Hypothalamus (tissue), 51 donors: Measurements from ENCODE around the gene XPR1.
"Not testable (repeated sequence)": the region's sequence is repeated elsewhere in the genome, so short reads cannot be mapped to it uniquely, and the experiment has no call there.

Experiments used
- DNase-seq, 51 donors: peaks; one replicate each; lab custom pipeline; 2025; lab: John Stamatoyannopoulos, UW

The XPR1 gene

DNA sequence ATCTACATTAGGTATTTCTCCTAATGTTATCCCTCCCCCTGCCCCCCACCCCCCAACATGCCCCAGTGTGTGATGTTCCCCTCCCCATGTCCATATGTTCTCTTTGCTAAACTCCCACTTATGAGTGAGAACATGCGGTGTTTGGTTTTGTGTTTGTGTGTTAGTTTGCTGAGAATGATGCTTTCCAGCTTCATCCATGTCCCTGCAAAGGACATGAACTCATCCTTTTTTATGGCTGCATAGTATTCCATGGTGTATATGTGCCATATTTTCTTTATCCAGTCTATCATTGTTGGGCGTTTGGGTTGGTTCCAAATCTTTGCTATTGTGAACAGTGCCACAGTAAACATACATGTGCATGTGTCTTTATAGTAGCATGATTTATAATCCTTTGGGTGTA, 199.7 kb downstream of the XPR1 start:
- DNase-seq, result not testable (repeated sequence)

DNA sequence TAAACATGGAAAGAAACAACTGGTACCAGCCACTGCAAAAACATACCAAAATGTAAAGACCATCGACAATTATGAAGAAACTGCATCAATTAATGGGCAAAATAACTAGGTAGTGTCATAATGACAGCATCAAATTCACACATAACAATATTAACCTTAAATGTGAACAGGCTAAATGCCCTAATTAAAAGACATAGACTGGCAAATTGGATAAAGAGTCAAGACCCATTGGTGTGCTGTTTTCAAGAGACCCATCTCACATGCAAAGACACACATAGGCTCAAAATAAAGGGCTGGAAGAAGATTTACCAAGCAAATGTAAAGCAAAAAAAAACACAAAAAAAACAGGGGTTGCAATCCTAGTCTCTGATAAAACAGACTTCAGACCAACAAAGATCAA, 201.4 kb downstream of the XPR1 start:
- DNase-seq, result not testable (repeated sequence)

DNA sequence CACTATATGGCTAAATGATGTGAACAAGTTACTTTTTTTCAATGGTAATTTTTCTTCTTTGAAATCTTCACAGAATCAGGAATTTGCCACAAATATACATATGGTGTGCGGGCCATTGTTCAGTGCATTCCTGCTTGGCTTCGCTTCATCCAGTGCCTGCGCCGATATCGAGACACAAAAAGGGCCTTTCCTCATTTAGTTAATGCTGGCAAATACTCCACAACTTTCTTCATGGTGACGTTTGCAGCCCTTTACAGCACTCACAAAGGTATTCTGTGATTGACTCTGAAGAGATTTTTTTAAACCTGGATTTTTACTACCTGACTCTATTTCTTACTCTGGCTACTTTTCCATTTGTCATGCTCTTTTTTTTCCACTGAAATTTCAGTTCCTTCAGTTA, 204.6 kb downstream of the XPR1 start:
- no peak for DNase-seq

GRCh38 chr1:180837020-180837419, 205.2 kb downstream of the XPR1 start:
- DNase-seq, result peak in 2 of 51 donors; percentile 25 to 50

- DNase-seq, result no peak
These were observed 206.7 kb downstream of the XPR1 start for GRCh38 chr1:180838535-180838934.

DNA sequence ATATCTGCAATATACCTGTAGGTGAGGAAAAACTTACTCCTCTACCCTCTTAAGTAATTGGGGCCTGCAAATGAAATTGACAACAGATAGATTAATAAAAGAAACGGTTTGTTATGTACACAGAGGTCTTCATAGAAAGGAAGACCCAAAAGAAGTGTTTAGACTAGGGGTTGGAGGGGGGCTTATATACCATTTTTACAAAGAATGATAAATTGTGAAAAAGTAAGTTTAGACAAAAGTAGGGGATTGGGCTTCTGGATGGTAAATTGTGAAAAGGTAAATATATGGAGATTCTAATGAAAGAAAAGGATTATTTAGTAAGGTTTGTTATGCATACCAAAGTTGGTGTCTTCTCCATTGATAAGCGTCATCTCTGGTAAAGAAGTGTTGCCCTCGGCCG, 207.7 kb downstream of the XPR1 start:
- DNase-seq, result no peak

GRCh38 chr1:180841415-180841814, 209.6 kb downstream of the XPR1 start:
- DNase-seq, result no peak

GRCh38 chr1:180842052-180842451, 210.2 kb downstream of the XPR1 start:
- peak in 1 of 51 donors; percentile 22 for DNase-seq

DNA sequence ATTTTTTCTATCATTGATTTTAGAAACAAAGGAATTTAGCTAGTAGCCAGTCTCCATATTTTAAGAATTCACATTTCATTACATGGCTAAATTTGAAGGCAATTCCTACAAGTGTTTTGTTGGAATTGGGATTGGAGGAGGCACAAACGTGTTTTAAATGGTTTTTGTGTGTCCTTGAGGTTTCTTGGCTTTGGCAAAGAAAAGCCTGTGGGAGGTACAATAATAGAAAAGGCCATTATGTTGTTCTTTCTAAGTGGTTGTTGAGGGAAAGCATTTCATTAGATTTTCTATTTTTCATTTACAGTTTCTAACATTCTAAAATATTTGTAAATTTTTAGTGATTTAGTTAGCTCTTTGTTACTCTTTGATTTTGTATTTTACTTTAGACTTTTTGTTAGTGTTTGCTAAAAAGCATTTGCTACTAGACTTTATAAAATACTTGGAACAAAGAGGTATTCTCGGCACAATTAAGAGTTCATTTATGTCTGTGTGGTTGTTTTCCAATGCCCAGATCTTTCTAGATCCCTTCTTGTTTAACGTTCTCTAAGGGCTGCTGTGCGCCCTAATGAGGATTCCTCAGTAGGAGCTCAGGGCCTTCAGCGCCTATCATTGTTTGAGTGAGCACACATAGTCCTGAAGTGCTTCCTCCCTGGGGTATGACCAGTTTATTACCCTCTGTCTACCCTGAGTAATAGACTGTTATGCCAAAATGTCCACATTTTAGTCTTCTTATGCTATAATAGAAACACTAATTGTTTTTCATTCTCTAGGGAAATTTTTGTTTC, 210.9 kb downstream of the XPR1 start:
- peak in 4 of 51 donors; percentile 5 to 32 (median 17) for DNase-seq

DNA sequence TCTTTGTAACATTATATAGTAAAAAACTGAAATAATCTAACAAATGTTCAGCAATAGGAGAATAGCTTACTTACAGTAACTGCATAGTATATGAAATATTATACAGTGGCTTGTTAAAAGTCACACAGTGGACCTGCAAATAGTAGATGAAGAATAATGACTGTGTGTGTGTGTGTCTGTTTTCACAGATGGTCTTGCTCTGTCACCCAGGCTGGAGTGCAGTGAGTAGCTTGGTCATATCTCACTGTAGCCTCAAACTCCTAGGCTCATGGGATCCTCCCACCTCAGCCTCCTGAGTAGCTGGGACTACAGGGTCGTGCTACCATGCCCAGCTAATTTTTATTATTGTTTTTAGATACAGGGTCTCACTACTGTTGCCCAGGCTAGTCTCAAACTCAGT, 213.5 kb downstream of the XPR1 start:
- no peak for DNase-seq

- no peak for DNase-seq
These were observed 216.4 kb downstream of the XPR1 start for GRCh38 chr1:180848191-180848590.

DNA sequence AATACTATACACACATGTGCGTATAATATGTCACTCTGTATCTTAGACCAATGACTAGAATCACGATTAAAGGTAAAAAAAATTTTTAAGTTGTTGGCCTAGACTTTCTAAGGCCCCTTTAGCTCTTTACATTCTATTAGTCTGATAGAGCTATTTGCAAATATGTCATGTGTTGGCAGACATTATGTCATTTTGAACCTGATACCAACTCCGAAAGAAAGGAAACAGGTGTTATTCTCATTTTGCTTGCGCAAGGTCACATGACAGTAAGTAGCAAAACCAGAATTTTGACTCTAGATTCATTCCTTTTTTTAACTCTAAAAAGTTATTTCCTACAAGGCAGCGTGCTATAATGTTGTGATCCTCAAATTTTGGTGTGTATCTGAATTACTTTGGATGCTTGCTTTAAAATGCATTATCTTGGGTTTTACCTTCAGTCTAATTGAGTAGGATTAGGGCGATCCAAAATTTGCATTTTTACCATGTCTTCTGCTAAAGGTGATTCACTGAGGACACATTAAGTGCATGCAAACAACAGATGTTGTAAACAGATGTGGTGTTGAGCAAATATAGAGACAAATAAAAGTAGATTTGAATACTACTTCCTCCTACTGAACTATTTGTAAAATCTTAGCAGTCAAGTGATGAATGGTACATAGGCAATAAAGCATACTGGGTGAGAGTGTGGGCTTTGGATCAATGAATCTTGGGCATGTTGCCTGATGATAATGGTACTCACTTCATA, 217.4 kb downstream of the XPR1 start:
- no peak for DNase-seq

DNA sequence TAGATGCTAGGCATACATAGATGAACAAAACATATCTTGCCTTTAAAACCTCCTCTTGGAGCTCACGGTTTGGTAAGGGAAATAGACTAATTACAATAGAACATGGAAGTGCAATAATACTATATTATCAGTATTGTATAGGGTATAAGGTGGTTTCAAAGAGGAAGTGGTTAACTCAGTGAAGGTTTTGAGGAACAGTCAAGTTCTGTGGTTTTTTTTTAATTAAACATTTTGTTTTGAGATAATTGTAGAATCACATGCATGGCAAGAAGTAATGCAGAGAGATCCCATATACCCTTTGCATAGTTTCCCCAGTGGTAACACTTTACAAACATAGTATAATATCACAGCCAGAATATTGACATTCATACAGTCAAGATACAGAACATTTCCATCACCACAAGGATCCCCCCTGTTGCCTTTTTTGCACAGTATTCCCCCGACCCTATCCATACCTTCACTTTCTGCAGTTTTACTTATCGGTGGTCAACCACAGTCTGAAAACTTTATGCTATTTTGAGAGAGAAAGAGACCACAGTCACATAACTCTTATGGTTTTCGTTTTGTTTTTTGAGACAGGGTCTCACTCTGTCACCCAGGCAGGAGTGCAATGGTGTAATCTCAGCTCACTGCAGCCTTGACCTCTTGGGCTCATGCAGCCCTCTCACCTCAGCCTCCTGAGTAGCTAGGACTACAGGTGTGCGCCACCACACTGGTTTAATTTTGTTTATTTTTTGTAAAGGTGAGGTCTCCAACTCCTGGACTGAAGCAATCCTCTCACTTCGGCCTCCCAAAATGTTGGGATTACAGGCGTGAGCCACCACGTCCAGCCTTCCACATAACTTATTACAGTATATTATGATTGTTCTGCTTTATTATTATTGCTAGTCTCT, 220.4 kb downstream of the XPR1 start:
- DNase-seq, result no peak

DNA sequence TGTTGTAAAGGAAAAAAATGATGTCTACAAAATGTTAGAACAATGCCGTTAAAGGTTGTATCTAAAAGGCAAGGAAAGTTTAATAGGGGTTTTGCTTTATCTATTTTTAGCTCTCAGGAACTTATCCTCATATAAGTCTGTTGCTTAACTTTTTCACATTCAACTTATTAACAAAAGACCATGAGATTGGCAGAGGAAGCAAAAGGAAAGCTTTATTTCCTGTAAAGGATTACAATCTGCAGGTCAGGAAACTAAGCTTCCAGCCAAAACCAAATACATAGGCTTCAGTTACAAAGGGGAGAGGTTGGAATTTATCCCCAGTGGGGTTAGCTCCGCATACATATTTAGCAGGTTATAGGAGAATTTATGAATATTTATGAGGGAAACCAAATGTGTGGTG, 222.2 kb downstream of the XPR1 start:
- no peak for DNase-seq

DNA sequence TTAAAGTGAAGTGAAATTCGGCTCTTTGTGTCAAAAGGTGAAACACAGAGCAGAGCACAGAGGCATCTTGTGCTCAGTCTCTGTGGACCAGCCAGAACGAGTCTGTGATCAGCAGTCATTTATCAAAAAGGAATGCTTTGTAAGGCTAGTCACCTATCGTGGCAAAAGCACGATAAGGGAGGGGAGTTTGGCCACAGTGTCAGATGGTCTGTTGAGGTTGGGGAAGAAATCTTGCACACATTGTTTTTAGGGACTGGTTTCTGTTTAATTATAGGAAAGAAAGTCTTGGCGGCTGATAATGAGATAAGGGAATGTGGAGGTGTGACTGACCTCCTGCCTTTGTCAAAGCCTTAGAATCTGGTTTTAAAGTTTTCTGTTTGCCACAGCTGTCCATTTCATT, 222.6 kb downstream of the XPR1 start:
- no peak for DNase-seq

GRCh38 chr1:180857947-180858725, 226.3 kb downstream of the XPR1 start:
- DNase-seq, result not testable (repeated sequence)

DNA sequence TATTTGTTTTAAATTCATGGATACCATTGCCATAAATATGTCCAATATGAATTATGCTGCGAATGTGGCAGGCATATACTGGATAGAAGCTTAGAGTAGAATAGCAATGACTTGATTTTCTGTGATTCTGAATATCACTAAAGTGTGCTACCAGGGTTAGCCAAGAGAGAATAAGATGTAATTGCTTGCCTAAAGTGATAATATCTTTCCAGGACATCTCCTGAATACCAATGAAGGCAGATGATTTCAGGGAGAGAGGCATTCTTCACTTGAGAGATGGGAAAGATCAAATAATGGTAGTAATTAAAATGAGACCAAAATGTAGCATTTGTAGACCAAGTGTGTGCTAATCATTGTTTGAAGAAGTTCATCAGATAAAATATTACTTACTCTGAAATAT, 227.5 kb downstream of the XPR1 start:
- no peak for DNase-seq

GRCh38 chr1:180860535-180860934, 228.7 kb downstream of the XPR1 start:
- DNase-seq, result no peak

- DNase-seq, result no peak
These were observed 230.5 kb downstream of the XPR1 start for GRCh38 chr1:180862305-180862704.

DNA sequence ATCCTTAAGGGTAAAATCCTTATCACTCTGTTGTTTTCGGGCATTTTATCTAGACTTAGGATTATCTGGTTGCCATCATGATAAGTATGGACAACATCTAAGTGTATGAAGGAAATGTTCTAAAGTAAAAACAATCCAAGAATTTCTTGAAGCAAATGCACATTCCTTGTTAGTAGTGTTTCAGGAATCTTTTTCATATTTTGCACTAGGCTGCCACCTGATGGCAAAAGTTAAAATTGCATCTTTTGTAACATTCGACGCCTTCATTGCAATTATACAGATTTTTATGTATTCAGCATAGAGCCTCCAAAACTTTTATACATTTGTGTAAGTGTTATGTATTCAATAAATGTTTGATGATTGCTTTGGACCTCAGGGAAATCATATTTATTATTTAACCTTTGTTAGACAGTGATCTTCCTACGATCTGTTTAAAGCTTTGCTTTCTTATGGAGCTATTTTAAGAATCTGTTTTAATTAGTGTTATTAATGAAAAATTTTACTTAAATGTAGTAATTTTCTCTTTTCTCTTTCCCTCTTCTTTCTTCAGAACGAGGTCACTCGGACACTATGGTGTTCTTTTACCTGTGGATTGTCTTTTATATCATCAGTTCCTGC, 231.4 kb downstream of the XPR1 start:
- peak in 8 of 51 donors; percentile 5 to 71 (median 18) for DNase-seq
